Body of pancreas (tissue), 4 donors: ENCODE measurements around the gene SLAMF6. TPM values are rescaled to one million over a fixed set of nuclear protein-coding genes. Genes with fewer than 3 reads are reported as not detected.

ENCODE experiments used
- ATAC-seq: fragments of 150-250 bp; one replicate; pipeline ENCODE4 v1.9.1; 2016
- DNase-seq, 4 donors: peaks; one replicate each; pipeline ENCODE4 v3.0.0-alpha.2; 2019
- H3K27ac ChIP-seq, 4 donors: fragments of 200-600 bp; sonication (generic); 1 replicate in 3 of 4; 2 replicates in 1 of 4; pipeline versions ENCODE4 v1.5.1 to v1.6.1; 2016 to 2019; ENCODE audit warnings: mild to moderate bottlenecking in 1 of 4, mixed read lengths in 1 of 4, moderate library complexity in 1 of 4
- H3K27me3 ChIP-seq, 2 donors: fragments of 200-600 bp; sonication (generic); one replicate each; pipeline ENCODE4 v1.6.0; 2016; ENCODE audit warnings: mild to moderate bottlenecking in 1 of 2
- H3K36me3 ChIP-seq, 2 donors: fragments of 200-600 bp; sonication (generic); replicated peaks in 1 of 2; 2 replicates each; pipeline ENCODE4 v1.5.1; 2016; ENCODE audit warnings: low read depth in 2 of 2; ENCODE audit not compliant: insufficient read depth in 1 of 2
- H3K4me1 ChIP-seq: fragments of 200-600 bp; sonication (generic); one replicate; pipeline ENCODE4 v1.6.0; 2016
- H3K4me3 ChIP-seq, 2 donors: fragments of 200-600 bp; sonication (generic); 1 replicate in 1 of 2; 2 replicates in 1 of 2; pipeline ENCODE4 v1.5.1; 2016 to 2019
- H3K9me3 ChIP-seq, 3 donors: fragments of 200-600 bp; sonication (generic); 1 replicate in 2 of 3; 2 replicates in 1 of 3; pipeline ENCODE4 v1.5.1; 2016
- POLR2A ChIP-seq, 3 donors: fragments of 450-650 bp; IDR thresholded peaks; one replicate each; pipeline ENCODE4 v1.6.1; 2016; ENCODE audit warnings: antibody characterized with exemption in 3 of 3, mild to moderate bottlenecking in 2 of 3
- WGBS, 2 donors: methylation state at CpG; one replicate each; pipeline ENCODE4 v1.1.5; 2017; 5-methylcytosine and 5-hydroxymethylcytosine counted together
- intact Hi-C: fragments of 100-400 bp; cut with DNase I; formaldehyde crosslinking; loops from one replicate; pipeline ENCODE4 v1.15.1; 2023
- total RNA-seq, 2 donors: library from RNA; depleted of rRNA; stranded (reverse); fragments of >200 nt; gene quantifications; one replicate each; pipeline ENCODE4 v1.1.0, GENCODE V29; 2016
- TF ChIP-seq, protein P1 (sequence below), 7 experiments: fragments of 450-650 bp in 4 of 7; fragments of 200-600 bp in 3 of 7; sonication (generic) in 3 of 7; IDR thresholded peaks; one replicate each; pipeline ENCODE4 v1.5.1; 2016 to 2019; ENCODE audit warnings: antibody characterized with exemption in 7 of 7

The SLAMF6 gene
- total RNA-seq, 2 donors from 2014 or later, result 0.52 to 0.99 TPM

DNA sequence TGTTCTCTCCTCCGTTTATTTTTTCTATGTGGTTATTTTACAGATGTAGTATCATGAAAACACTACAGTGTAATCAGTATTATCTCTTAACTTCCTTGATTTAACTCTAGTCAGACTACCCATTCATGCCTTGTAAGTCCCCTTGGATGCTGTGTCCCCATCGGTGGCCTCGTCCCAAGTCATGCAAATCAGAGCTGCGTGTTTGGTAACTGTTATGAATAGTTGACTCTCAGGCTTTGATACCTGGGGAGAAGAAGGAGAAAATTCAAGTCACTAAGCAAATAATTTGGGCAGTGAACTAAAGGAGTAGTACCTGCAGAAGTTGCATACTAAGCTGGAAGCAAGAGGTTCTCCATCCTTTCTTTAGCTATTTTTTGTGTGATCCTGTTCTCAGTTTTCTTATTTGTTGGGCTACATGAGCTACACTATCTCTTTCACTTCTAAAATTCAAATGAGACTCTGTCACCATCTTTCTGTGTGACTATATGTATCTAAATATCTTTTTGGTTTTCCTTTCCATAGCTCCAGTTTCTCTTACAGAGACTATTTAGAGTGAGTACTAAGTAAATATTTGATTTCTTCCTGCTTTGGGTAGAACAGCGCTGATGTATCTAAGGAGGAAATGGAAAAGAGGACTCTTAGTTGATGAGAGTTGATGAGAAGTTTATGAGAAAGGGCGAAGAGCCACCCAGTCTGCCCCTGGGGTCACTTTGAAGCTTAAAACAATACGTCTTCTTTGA is 71.8 kb downstream of the SLAMF6 start:
- H3K4me3 ChIP-seq, result no peak overlapping the region
- WGBS, 2 donors, result 53 to 66% methylated on average over 7 of the region's 7 CpGs
- ATAC-seq, result no peak
- H3K36me3 ChIP-seq, result no peaks in the 10 kb centered on the region
- no peak overlapping the region for H3K27ac ChIP-seq
- intact Hi-C loops, result no loop called here
- H3K27me3 ChIP-seq, result no peaks in the 10 kb centered on the region
- H3K9me3 ChIP-seq, result no peaks in the 10 kb centered on the region
- no peak for DNase-seq
- TF ChIP-seq POLR2A (IDR thresholded peaks at IDR 0.05), result no peak
- TF ChIP-seq, protein P1, sequence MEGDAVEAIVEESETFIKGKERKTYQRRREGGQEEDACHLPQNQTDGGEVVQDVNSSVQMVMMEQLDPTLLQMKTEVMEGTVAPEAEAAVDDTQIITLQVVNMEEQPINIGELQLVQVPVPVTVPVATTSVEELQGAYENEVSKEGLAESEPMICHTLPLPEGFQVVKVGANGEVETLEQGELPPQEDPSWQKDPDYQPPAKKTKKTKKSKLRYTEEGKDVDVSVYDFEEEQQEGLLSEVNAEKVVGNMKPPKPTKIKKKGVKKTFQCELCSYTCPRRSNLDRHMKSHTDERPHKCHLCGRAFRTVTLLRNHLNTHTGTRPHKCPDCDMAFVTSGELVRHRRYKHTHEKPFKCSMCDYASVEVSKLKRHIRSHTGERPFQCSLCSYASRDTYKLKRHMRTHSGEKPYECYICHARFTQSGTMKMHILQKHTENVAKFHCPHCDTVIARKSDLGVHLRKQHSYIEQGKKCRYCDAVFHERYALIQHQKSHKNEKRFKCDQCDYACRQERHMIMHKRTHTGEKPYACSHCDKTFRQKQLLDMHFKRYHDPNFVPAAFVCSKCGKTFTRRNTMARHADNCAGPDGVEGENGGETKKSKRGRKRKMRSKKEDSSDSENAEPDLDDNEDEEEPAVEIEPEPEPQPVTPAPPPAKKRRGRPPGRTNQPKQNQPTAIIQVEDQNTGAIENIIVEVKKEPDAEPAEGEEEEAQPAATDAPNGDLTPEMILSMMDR (IDR thresholded peaks at IDR 0.05), result no peak
- peaks cover 14% of the 10 kb centered on the region for H3K4me1 ChIP-seq

DNA sequence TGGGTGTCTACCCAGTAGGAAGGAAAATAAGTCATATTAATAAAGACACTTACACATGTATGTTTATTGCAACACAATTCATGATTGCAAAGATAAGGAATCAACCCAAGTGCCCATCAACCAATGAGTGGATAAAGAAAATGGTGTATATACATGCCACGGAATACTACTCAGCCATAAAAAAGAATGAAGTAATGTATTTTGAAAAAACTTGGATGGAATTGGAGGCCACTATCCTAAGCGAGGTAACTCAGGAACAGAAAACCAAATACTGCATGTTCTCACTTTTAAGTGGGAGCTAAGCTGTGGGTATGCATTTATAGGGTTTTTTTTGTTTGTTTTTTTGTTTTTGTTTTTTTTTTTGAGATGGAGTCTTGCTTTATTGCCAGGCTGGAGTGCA is 73.6 kb downstream of the SLAMF6 start:
- Histone ChIP-seq H3K27ac (no peak overlapping the region), H3K9me3 (no peaks in the 10 kb centered on the region), H3K27me3 (no peaks in the 10 kb centered on the region), H3K36me3 (no peaks in the 10 kb centered on the region), H3K4me3 (no peak overlapping the region), H3K4me1 (peaks cover 14% of the 10 kb centered on the region)
- no peak for DNase-seq
- ATAC-seq, result no peak
- intact Hi-C loops, result no loop called here
- TF ChIP-seq, protein P1 (IDR thresholded peaks at IDR 0.05), result no peak
- TF ChIP-seq POLR2A (IDR thresholded peaks at IDR 0.05), result no peak
- 97 to 98% methylated on average over 2 of the region's 2 CpGs for WGBS, 2 donors

DNA sequence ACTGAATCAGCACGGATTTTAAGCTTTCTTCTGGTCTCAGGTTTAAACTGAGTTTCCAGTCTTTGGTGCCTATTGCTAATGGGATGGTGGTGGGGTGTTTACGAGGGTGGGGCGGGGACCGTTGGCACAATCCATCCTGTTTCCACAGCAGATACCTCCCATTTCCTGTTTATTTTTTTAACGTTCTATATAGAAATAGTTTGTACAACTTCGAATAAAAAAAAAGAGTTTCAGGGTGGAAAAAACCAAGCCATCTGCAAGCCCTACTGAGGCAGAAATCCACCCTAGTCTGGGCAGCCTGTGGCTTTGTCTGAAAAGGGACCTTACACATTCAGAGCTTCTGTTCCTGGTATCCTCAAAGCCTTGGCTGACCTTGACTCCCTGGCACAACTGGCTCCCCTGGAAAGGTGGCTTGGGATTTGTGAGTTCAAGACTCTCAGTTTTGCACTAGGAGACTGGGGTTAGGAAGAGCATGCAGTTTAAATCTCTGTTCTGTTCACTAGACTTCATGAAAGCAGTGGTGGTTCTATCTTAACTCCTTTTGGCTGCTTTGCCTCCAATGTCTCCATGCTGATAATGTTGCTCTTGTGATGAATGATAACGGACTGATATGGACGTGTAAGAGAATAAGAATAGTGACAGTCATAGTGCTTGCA is 76.0 kb downstream of the SLAMF6 start:
- intact Hi-C loops, result no loop called here
- Histone ChIP-seq H3K27ac (no peak overlapping the region), H3K9me3 (no peaks in the 10 kb centered on the region), H3K36me3 (no peaks in the 10 kb centered on the region), H3K4me3 (no peak overlapping the region), H3K27me3 (no peaks in the 10 kb centered on the region), H3K4me1 (peaks cover 14% of the 10 kb centered on the region)
- 51 to 60% methylated on average over 8 of the region's 8 CpGs for WGBS, 2 donors
- DNase-seq (no peak), ATAC-seq (no peak)
- TF ChIP-seq, protein P1 (IDR thresholded peaks at IDR 0.05), result no peak
- TF ChIP-seq POLR2A (IDR thresholded peaks at IDR 0.05), result no peak

DNA sequence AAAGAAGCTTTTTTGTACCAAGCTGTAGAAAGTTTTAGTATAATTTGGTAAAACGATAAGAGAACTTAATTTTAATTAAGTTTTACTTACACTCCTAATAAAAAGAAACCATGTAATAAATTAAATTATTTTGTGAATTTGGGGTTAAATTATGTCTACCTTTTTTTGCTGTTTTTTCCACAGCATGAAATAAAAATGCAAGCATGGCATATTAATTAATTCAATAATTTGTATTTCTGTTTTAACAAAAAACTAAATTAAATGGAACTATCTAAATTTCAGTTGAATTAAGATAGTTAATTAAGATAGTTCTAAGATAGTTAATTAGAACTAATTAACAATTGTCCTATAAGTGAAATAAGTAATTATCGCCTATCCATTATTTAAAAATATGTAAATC is 83.3 kb downstream of the SLAMF6 start:
- no peak overlapping the region for H3K27ac ChIP-seq
- H3K36me3 ChIP-seq, result no peaks in the 10 kb centered on the region
- H3K4me1 ChIP-seq, result no peaks in the 10 kb centered on the region
- no peaks in the 10 kb centered on the region for H3K27me3 ChIP-seq
- TF ChIP-seq POLR2A (IDR thresholded peaks at IDR 0.05), result no peak
- TF ChIP-seq, protein P1 (IDR thresholded peaks at IDR 0.05), result no peak
- no peaks in the 10 kb centered on the region for H3K9me3 ChIP-seq
- no peak for DNase-seq
- no peak overlapping the region for H3K4me3 ChIP-seq
- intact Hi-C loops, result no loop called here
- WGBS, 2 donors, result 68 to 78% methylated on average over 2 of the region's 2 CpGs
- no peak for ATAC-seq
